Neural cell (in vitro differentiated cells): ENCODE measurements around the gene UNC5B.

ENCODE experiments used
- RAD21 ChIP-seq: fragments of 450-650 bp; conservative IDR thresholded peaks from 2 replicates; pipeline ENCODE4 v1.6.1; 2014; ENCODE audit warnings: antibody characterized with exemption, mild to moderate bottlenecking, moderate library complexity
- TF ChIP-seq, protein P1 (sequence below): fragments of 450-650 bp; IDR thresholded peaks from 2 replicates; pipeline ENCODE4 v1.5.1; 2014; ENCODE audit warnings: antibody characterized with exemption, mild to moderate bottlenecking, moderate library complexity; ENCODE audit not compliant: poor library complexity, severe bottlenecking

- no peak for TF ChIP-seq RAD21
- TF ChIP-seq, protein P1, sequence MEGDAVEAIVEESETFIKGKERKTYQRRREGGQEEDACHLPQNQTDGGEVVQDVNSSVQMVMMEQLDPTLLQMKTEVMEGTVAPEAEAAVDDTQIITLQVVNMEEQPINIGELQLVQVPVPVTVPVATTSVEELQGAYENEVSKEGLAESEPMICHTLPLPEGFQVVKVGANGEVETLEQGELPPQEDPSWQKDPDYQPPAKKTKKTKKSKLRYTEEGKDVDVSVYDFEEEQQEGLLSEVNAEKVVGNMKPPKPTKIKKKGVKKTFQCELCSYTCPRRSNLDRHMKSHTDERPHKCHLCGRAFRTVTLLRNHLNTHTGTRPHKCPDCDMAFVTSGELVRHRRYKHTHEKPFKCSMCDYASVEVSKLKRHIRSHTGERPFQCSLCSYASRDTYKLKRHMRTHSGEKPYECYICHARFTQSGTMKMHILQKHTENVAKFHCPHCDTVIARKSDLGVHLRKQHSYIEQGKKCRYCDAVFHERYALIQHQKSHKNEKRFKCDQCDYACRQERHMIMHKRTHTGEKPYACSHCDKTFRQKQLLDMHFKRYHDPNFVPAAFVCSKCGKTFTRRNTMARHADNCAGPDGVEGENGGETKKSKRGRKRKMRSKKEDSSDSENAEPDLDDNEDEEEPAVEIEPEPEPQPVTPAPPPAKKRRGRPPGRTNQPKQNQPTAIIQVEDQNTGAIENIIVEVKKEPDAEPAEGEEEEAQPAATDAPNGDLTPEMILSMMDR, result no peak
Measured at GRCh38 chr10:71211775-71212317, 524 bp upstream of the UNC5B start.
